AML-193 (cell line): ENCODE measurements around the gene OR52B2.
"Not testable (repeated sequence)": the region's sequence is repeated elsewhere in the genome, so short reads cannot be mapped to it uniquely, and the experiment has no call there.

Experiments used
- DNase-seq, 2 experiments: peaks; one replicate each; lab custom pipeline; 2025; lab: John Stamatoyannopoulos, UW

OR52B2 gene

GRCh38 chr11:6152126-6152525, 18.0 kb downstream of the OR52B2 start:
- no peak for DNase-seq

- no peak for DNase-seq
Measured at GRCh38 chr11:6151117-6151516, 19.0 kb downstream of the OR52B2 start.

- DNase-seq: not testable (repeated sequence)
Measured at GRCh38 chr11:6143737-6144136, 26.4 kb downstream of the OR52B2 start.

- DNase-seq: no peak
Measured at GRCh38 chr11:6142936-6143335, 27.2 kb downstream of the OR52B2 start.

- DNase-seq: not testable (repeated sequence)
Measured at GRCh38 chr11:6135936-6136335, 34.2 kb downstream of the OR52B2 start.

- DNase-seq: no peak
Measured at GRCh38 chr11:6132431-6132830, 37.7 kb downstream of the OR52B2 start.

- DNase-seq: peak; percentile 73 to 80
Measured at GRCh38 chr11:6129635-6130034, 40.5 kb downstream of the OR52B2 start.

GRCh38 chr11:6129011-6129410, 41.1 kb downstream of the OR52B2 start:
- peak; percentile 16 to 25 for DNase-seq

- DNase-seq: peak; percentile 11 to 35
Measured at GRCh38 chr11:6127881-6128280, 42.2 kb downstream of the OR52B2 start.

- DNase-seq: peak in 1 of 2 experiments; percentile 15
Measured at GRCh38 chr11:6124245-6124644, 45.9 kb downstream of the OR52B2 start.
